AG09309 (cell line): ENCODE results near the gene IQCE.
A peak's percentile ranks its signal among the peaks of the same experiment; 100 is the strongest.

Experiments used
- DNase-seq: peaks from one replicate; pipeline ENCODE4 v3.0.0-alpha.2; 2010; ENCODE audit warnings: low read depth
- H3K4me3 ChIP-seq: 2 replicates; pipeline ENCODE4 v1.5.1; 2011; ENCODE audit warnings: mild to moderate bottlenecking, low read depth, low read length, moderate library complexity; ENCODE audit not compliant: control insufficient read depth
- CTCF ChIP-seq: IDR thresholded peaks from 2 replicates; pipeline ENCODE4 v1.5.1; 2011; ENCODE audit warnings: mild to moderate bottlenecking, low read depth, low read length, inconsistent platforms; ENCODE audit not compliant: insufficient read depth, control insufficient read depth; ENCODE audit errors: missing control alignments

IQCE gene

GRCh38 chr7:2628891-2629290 lies 70.1 kb downstream of the IQCE start:
- TF ChIP-seq CTCF = no peak
- DNase-seq = no peak
- no peak overlapping the region for H3K4me3 ChIP-seq

GRCh38 chr7:2629746-2630681 lies 71.2 kb downstream of the IQCE start:
- no peak for DNase-seq
- TF ChIP-seq CTCF = no peak
- no peak overlapping the region for H3K4me3 ChIP-seq

GRCh38 chr7:2631946-2632732 lies 73.4 kb downstream of the IQCE start, which contains the start of gene TTYH3:
TTYH3 (plus strand) TSS chr7:2631986; CDS start chr7:2632156, 170 bp downstream.
- no peak for DNase-seq
- H3K4me3 ChIP-seq = peak within 1 kb of the TSS; percentile 95
- no peak for TF ChIP-seq CTCF

GRCh38 chr7:2632733-2633537 lies 74.2 kb downstream of the IQCE start:
- TF ChIP-seq CTCF = no peak
- peak; percentile 31 for DNase-seq
- H3K4me3 ChIP-seq = peak overlapping the region; percentile 95

GRCh38 chr7:2633538-2634266 lies 74.9 kb downstream of the IQCE start:
- no peak for TF ChIP-seq CTCF
- H3K4me3 ChIP-seq = peak overlapping the region; percentile 95
- DNase-seq = peak; percentile 76
